ENCODE results near the gene LRTM2. TPM values are rescaled to one million over a fixed set of nuclear protein-coding genes. Genes with fewer than 3 reads are reported as not detected.

LRTM2 gene
- total and polyA plus RNA-seq, 4 donors = not detected

- WGBS = 78% methylated on average over 10 of the region's 10 CpGs
- no peaks in the 10 kb centered on the region for H3K36me3 ChIP-seq (ENCODE audit: control insufficient read depth in 4 of 4, insufficient read depth in 3 of 4, low read depth in 1 of 4, low read length in 3 of 4)
- H3K9ac ChIP-seq (ENCODE audit: low read depth in 1 of 2, low read length in 2 of 2) = no peak overlapping the region
- H3K4me1 ChIP-seq (ENCODE audit: control insufficient read depth in 4 of 4, insufficient read depth in 4 of 4, low read length in 3 of 4) = no peaks in the 10 kb centered on the region
- no peak for DNase-seq (ENCODE audit: low spot score)
- H3K27ac ChIP-seq (ENCODE audit: low read depth in 1 of 2, low read length in 2 of 2) = no peak overlapping the region
- TF ChIP-seq EGR1 (IDR thresholded peaks at IDR 0.05; ENCODE audit: low read depth in 2 of 2) (no peak), NR2F2 (IDR thresholded peaks at IDR 0.05) (no peak), REST (IDR thresholded peaks at IDR 0.05) (no peak), FOXA1 (IDR thresholded peaks at IDR 0.05) (no peak), ATF3 (IDR thresholded peaks at IDR 0.05) (no peak), TAF1 (conservative IDR thresholded peaks at IDR 0.05) (no peak), HNF4G (IDR thresholded peaks at IDR 0.05) (no peak), HNF4A (conservative IDR thresholded peaks at IDR 0.05) (no peak), MAX (IDR thresholded peaks at IDR 0.05) (no peak), ZBTB33 (IDR thresholded peaks at IDR 0.05) (no peak), FOXA2 (IDR thresholded peaks at IDR 0.05) (no peak)
- H3K27me3 ChIP-seq (ENCODE audit: control insufficient read depth in 4 of 4, insufficient read depth in 4 of 4, low read length in 3 of 4) = peaks cover 0 to 5% (median 2%) of the 10 kb centered on the region in 4 donors
- no peak overlapping the region for H3K4me3 ChIP-seq (ENCODE audit: low read depth in 1 of 3, low read length in 3 of 3)
- no peaks in the 10 kb centered on the region for H3K9me3 ChIP-seq (ENCODE audit: control insufficient read depth in 4 of 4, low read length in 3 of 4)
These were observed 13.2 kb downstream of the LRTM2 start for GRCh38 chr12:1833596-1834028.

GRCh38 chr12:1834186-1834925 is 14.0 kb downstream of the LRTM2 start:
- H3K27me3 ChIP-seq (ENCODE audit: control insufficient read depth in 4 of 4, insufficient read depth in 4 of 4, low read length in 3 of 4) = peaks cover 0 to 5% (median 2%) of the 10 kb centered on the region in 4 donors

More at GRCh38 chr12:1834186-1834925, 14.0 kb downstream of the LRTM2 start:
- WGBS = 81% methylated on average over 34 of the region's 34 CpGs
- Histone ChIP-seq H3K36me3 (ENCODE audit: control insufficient read depth in 4 of 4, insufficient read depth in 3 of 4, low read depth in 1 of 4, low read length in 3 of 4) (no peaks in the 10 kb centered on the region), H3K4me3 (ENCODE audit: low read depth in 1 of 3, low read length in 3 of 3) (no peak overlapping the region), H3K9me3 (ENCODE audit: control insufficient read depth in 4 of 4, low read length in 3 of 4) (no peaks in the 10 kb centered on the region), H3K27ac (ENCODE audit: low read depth in 1 of 2, low read length in 2 of 2) (no peak overlapping the region), H3K9ac (ENCODE audit: low read depth in 1 of 2, low read length in 2 of 2) (no peak overlapping the region), H3K4me1 (ENCODE audit: control insufficient read depth in 4 of 4, insufficient read depth in 4 of 4, low read length in 3 of 4) (no peaks in the 10 kb centered on the region)
- TF ChIP-seq CTCF (IDR thresholded peaks at IDR 0.05; ENCODE audit: low read depth, low read length, missing input control) (no peak), RAD21 (IDR thresholded peaks at IDR 0.05) (no peak), ZBTB33 (IDR thresholded peaks at IDR 0.05) (no peak), TAF1 (conservative IDR thresholded peaks at IDR 0.05) (no peak), ATF3 (IDR thresholded peaks at IDR 0.05) (no peak), HNF4G (IDR thresholded peaks at IDR 0.05) (no peak), YY1 (IDR thresholded peaks at IDR 0.05) (no peak), FOXA1 (IDR thresholded peaks at IDR 0.05) (no peak), HNF4A (conservative IDR thresholded peaks at IDR 0.05) (no peak)
- DNase-seq (ENCODE audit: low spot score) = no peak

Data from liver (tissue), 9 donors.